Measurements from ENCODE around the gene RBMS3.
A peak's percentile ranks its signal among the peaks of the same experiment; 100 is the strongest.

Gene RBMS3

GRCh38 chr3:29576675-29577074 is 295.8 kb downstream of the RBMS3 start:
- DNase-seq (ENCODE audit: low spot score): no peak

GRCh38 chr3:29577250-29577649 is 296.4 kb downstream of the RBMS3 start:
- DNase-seq (ENCODE audit: low spot score): no peak

- DNase-seq (ENCODE audit: low spot score): no peak
Observed at GRCh38 chr3:29581311-29581710, 300.4 kb downstream of the RBMS3 start.

- peak; percentile 62 for DNase-seq (ENCODE audit: low spot score)
Observed at GRCh38 chr3:29582273-29582672, 301.4 kb downstream of the RBMS3 start.

GRCh38 chr3:29583861-29584260 is 303.0 kb downstream of the RBMS3 start:
- no peak for DNase-seq (ENCODE audit: low spot score)

- DNase-seq (ENCODE audit: low spot score): no peak
Observed at GRCh38 chr3:29585368-29585767, 304.5 kb downstream of the RBMS3 start.

- DNase-seq (ENCODE audit: low spot score): no peak
Observed at GRCh38 chr3:29587340-29587739, 306.5 kb downstream of the RBMS3 start.

- DNase-seq (ENCODE audit: low spot score): no peak
Observed at GRCh38 chr3:29590012-29590411, 309.1 kb downstream of the RBMS3 start.

GRCh38 chr3:29590461-29590860 is 309.6 kb downstream of the RBMS3 start:
- no peak for DNase-seq (ENCODE audit: low spot score)

GRCh38 chr3:29591579-29591978 is 310.7 kb downstream of the RBMS3 start:
- DNase-seq (ENCODE audit: low spot score): no peak

- DNase-seq (ENCODE audit: low spot score): no peak
Observed at GRCh38 chr3:29593802-29594201, 312.9 kb downstream of the RBMS3 start.

- DNase-seq (ENCODE audit: low spot score): no peak
Observed at GRCh38 chr3:29594261-29594660, 313.4 kb downstream of the RBMS3 start.

GRCh38 chr3:29597376-29598008 is 316.6 kb downstream of the RBMS3 start:
- no peak for DNase-seq (ENCODE audit: low spot score)

- no peak for DNase-seq (ENCODE audit: low spot score)
Observed at GRCh38 chr3:29601861-29602585, 321.2 kb downstream of the RBMS3 start.

GRCh38 chr3:29605845-29606244 is 325.0 kb downstream of the RBMS3 start:
- DNase-seq (ENCODE audit: low spot score): no peak

- no peak for DNase-seq (ENCODE audit: low spot score)
Observed at GRCh38 chr3:29606416-29606815, 325.5 kb downstream of the RBMS3 start.

- DNase-seq (ENCODE audit: low spot score): no peak
Observed at GRCh38 chr3:29608414-29609327, 327.8 kb downstream of the RBMS3 start.

- no peak for DNase-seq (ENCODE audit: low spot score)
Observed at GRCh38 chr3:29609328-29609811, 328.5 kb downstream of the RBMS3 start.

GRCh38 chr3:29610781-29611180 is 329.9 kb downstream of the RBMS3 start:
- DNase-seq (ENCODE audit: low spot score): no peak

- DNase-seq (ENCODE audit: low spot score): no peak
Observed at GRCh38 chr3:29611252-29611651, 330.4 kb downstream of the RBMS3 start.

GRCh38 chr3:29612536-29612935 is 331.7 kb downstream of the RBMS3 start:
- no peak for DNase-seq (ENCODE audit: low spot score)

GRCh38 chr3:29614954-29615353 is 334.1 kb downstream of the RBMS3 start:
- DNase-seq (ENCODE audit: low spot score): no peak

All from Ammon's horn (tissue), 1 donor.